Fibroblast of lung (primary cell): ENCODE results near the gene PLK3. TPM values are rescaled to one million over a fixed set of nuclear protein-coding genes. Genes with fewer than 3 reads are reported as not detected.

Source experiments
- DNase-seq, 2 donors: peaks; one replicate each; pipeline versions ENCODE4 v3.0.0 to v3.0.0-alpha.2; 2010; ENCODE audit warnings: low read depth in 2 of 2
- H2AFZ ChIP-seq: 2 replicates; pipeline ENCODE4 v1.5.1; 2012; ENCODE audit warnings: low read length, control low read depth, inconsistent platforms
- H3K27ac ChIP-seq: 2 replicates; pipeline ENCODE4 v1.5.1; 2011; ENCODE audit warnings: low read length, control low read depth; ENCODE audit not compliant: insufficient read depth
- H3K27me3 ChIP-seq: 2 replicates; pipeline ENCODE4 v1.5.1; 2011; ENCODE audit warnings: mild to moderate bottlenecking, low read length; ENCODE audit not compliant: control insufficient read depth, insufficient read depth
- H3K36me3 ChIP-seq: 2 replicates; pipeline ENCODE4 v1.5.1; 2011; ENCODE audit warnings: low read length; ENCODE audit not compliant: control insufficient read depth, insufficient read depth
- H3K4me1 ChIP-seq: 2 replicates; pipeline ENCODE4 v1.5.1; 2011; ENCODE audit warnings: low read length; ENCODE audit not compliant: control insufficient read depth, insufficient read depth; ENCODE audit errors: extremely low read depth
- H3K4me2 ChIP-seq: 2 replicates; pipeline ENCODE4 v1.5.1; 2011; ENCODE audit warnings: low read length, control low read depth; ENCODE audit not compliant: insufficient read depth; ENCODE audit errors: extremely low read depth
- H3K4me3 ChIP-seq, 4 experiments: fragments of 200-600 bp in 1 of 4; sonication (generic) in 1 of 4; replicated peaks in 1 of 4; 2 replicates each; pipeline ENCODE4 v1.5.1; 2011 to 2016; ENCODE audit warnings: low read length in 4 of 4, low read depth in 3 of 4, mild to moderate bottlenecking in 3 of 4, control low read depth in 2 of 4, inconsistent platforms in 1 of 4, mixed read lengths in 1 of 4; ENCODE audit not compliant: insufficient read depth in 1 of 4; ENCODE audit errors: control extremely low read depth in 1 of 4
- H3K79me2 ChIP-seq: 2 replicates; pipeline ENCODE4 v1.5.1; 2012; ENCODE audit warnings: mild to moderate bottlenecking, low read length, inconsistent platforms; ENCODE audit not compliant: control insufficient read depth, insufficient read depth
- H3K9ac ChIP-seq: 2 replicates; pipeline ENCODE4 v1.5.1; 2011; ENCODE audit warnings: mild to moderate bottlenecking, low read length, control low read depth; ENCODE audit not compliant: insufficient read depth
- H3K9me3 ChIP-seq: 2 replicates; pipeline ENCODE4 v1.5.1; 2012; ENCODE audit warnings: low read depth, low read length; ENCODE audit not compliant: control insufficient read depth, insufficient read depth
- H4K20me1 ChIP-seq: 2 replicates; pipeline ENCODE4 v1.5.1; 2011; ENCODE audit warnings: low read length; ENCODE audit not compliant: control insufficient read depth, insufficient read depth; ENCODE audit errors: extremely low read depth
- EZH2 ChIP-seq: IDR thresholded peaks from 2 replicates; pipeline ENCODE4 v1.5.1; 2012; ENCODE audit warnings: low read length, control low read depth, mild to moderate bottlenecking; ENCODE audit errors: missing control alignments
- polyA plus RNA-seq, 2 donors: library from polyadenylated mRNA; depleted of rRNA in 1 of 2; stranded (reverse) in 1 of 2; unstranded in 1 of 2; fragments of >200 nt; gene quantifications; 2 replicates each; pipeline ENCODE4 v1.2.1, GENCODE V29; 2011 to 2012; ENCODE audit warnings: missing spikeins in 1 of 2
- total RNA-seq: library from RNA; depleted of rRNA; stranded (reverse); fragments of >200 nt; gene quantifications from 2 replicates; pipeline ENCODE4 v1.2.1, GENCODE V29; 2014
- TF ChIP-seq, protein P1 (sequence below), 2 donors: IDR thresholded peaks in 1 of 2; conservative IDR thresholded peaks in 1 of 2; 1 replicate in 1 of 2; 2 replicates in 1 of 2; pipeline ENCODE4 v1.5.1; 2011 to 2012; ENCODE audit warnings: low read length in 2 of 2, control low read depth in 1 of 2, inconsistent platforms in 1 of 2, low read depth in 1 of 2, mild to moderate bottlenecking in 1 of 2

The PLK3 gene
- total and polyA plus RNA-seq, 2 donors (not counting 1 experiment from before 2014, with no cell fraction given) = 12.2 to 30.6 TPM

DNA sequence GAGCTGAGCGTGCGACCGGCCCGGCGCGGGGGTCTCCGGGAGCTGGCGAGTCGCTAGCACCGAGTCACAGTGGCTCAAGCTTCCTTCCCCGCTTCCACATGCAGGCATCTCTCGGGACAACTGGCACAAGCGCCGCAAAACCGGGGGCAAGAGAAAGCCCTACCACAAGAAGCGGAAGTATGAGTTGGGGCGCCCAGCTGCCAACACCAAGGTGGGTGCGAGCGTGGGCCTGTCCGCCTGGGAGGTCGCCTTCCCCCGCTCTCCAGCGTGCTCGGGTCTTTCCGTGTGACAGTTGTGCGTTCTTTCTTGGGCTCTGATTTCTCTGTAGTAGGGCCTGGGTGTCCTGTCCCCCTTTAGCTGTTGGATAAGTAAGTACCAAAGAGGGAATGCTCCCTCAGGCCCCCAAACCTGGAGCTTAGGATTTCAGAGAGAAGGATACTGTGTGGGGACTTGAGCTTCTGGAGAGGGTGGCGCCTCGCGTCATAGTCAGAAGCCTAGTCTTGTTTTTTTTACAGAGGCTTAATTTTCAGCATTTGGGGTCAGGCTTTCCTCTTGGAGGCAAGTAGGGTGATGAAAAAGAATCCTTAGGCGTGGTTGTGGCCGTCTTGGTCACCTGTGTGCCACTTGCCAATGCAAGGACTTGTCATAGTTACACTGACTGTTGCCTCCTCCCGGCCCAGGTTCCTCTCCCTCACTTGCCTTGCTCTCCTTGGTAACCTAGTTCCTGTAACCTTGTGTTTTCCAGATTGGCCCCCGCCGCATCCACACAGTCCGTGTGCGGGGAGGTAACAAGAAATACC is 24.0 kb upstream of the PLK3 start:
- no peak for TF ChIP-seq EZH2
- TF ChIP-seq, protein P1, sequence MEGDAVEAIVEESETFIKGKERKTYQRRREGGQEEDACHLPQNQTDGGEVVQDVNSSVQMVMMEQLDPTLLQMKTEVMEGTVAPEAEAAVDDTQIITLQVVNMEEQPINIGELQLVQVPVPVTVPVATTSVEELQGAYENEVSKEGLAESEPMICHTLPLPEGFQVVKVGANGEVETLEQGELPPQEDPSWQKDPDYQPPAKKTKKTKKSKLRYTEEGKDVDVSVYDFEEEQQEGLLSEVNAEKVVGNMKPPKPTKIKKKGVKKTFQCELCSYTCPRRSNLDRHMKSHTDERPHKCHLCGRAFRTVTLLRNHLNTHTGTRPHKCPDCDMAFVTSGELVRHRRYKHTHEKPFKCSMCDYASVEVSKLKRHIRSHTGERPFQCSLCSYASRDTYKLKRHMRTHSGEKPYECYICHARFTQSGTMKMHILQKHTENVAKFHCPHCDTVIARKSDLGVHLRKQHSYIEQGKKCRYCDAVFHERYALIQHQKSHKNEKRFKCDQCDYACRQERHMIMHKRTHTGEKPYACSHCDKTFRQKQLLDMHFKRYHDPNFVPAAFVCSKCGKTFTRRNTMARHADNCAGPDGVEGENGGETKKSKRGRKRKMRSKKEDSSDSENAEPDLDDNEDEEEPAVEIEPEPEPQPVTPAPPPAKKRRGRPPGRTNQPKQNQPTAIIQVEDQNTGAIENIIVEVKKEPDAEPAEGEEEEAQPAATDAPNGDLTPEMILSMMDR (conservative IDR thresholded peaks at IDR 0.05 in 1 of 2, IDR thresholded peaks at IDR 0.05 in 1 of 2; ENCODE audit: low read depth in 1 of 2, low read length in 2 of 2) = no peak
- H3K27me3 ChIP-seq = no peaks in the 10 kb centered on the region
- H3K9me3 ChIP-seq = no peaks in the 10 kb centered on the region
- peak overlapping the region; percentile 61 to 95 (median 76) for H3K4me3 ChIP-seq
- peaks cover 34% of the 10 kb centered on the region for H3K79me2 ChIP-seq
- peak overlapping the region; percentile 80 for H3K4me2 ChIP-seq
- DNase-seq = peak in 1 of 2 donors; percentile 17
- peak overlapping the region; percentile 97 for H3K9ac ChIP-seq
- no peak overlapping the region for H2AFZ ChIP-seq
- peak overlapping the region; percentile 98 for H3K27ac ChIP-seq
- H4K20me1 ChIP-seq = no peaks in the 10 kb centered on the region
- peaks cover 2% of the 10 kb centered on the region for H3K4me1 ChIP-seq
- H3K36me3 ChIP-seq = peaks cover 19% of the 10 kb centered on the region

- peaks cover 34% of the 10 kb centered on the region for H3K79me2 ChIP-seq
- no peaks in the 10 kb centered on the region for H4K20me1 ChIP-seq
- H3K9ac ChIP-seq = peak overlapping the region; percentile 97
- DNase-seq = no peak
- H3K36me3 ChIP-seq = peaks cover 22% of the 10 kb centered on the region
- H3K4me1 ChIP-seq = peaks cover 2% of the 10 kb centered on the region
- H3K4me2 ChIP-seq = peak overlapping the region; percentile 80
- H3K27ac ChIP-seq = peak overlapping the region; percentile 98
- H3K9me3 ChIP-seq = no peaks in the 10 kb centered on the region
- H3K4me3 ChIP-seq = peak overlapping the region; percentile 61 to 95 (median 76)
- no peak for TF ChIP-seq EZH2
- TF ChIP-seq, protein P1 (conservative IDR thresholded peaks at IDR 0.05 in 1 of 2, IDR thresholded peaks at IDR 0.05 in 1 of 2; ENCODE audit: low read depth in 1 of 2, low read length in 2 of 2) = no peak
- H2AFZ ChIP-seq = no peak overlapping the region
- H3K27me3 ChIP-seq = no peaks in the 10 kb centered on the region
Measured at GRCh38 chr1:44776730-44777068, 23.5 kb upstream of the PLK3 start.

GRCh38 chr1:44777547-44777946 is 22.6 kb upstream of the PLK3 start:
- no peak overlapping the region for H2AFZ ChIP-seq
- H3K9ac ChIP-seq = no peak overlapping the region
- H3K4me1 ChIP-seq = peaks cover 2% of the 10 kb centered on the region
- peaks cover 22% of the 10 kb centered on the region for H3K36me3 ChIP-seq
- no peak for DNase-seq
- peak overlapping the region in 3 of 4 experiments; percentile 74 to 95 (median 79) for H3K4me3 ChIP-seq
- peak overlapping the region; percentile 80 for H3K4me2 ChIP-seq
- no peaks in the 10 kb centered on the region for H3K27me3 ChIP-seq
- H3K27ac ChIP-seq = no peak overlapping the region
- H3K9me3 ChIP-seq = no peaks in the 10 kb centered on the region
- H4K20me1 ChIP-seq = no peaks in the 10 kb centered on the region
- peaks cover 34% of the 10 kb centered on the region for H3K79me2 ChIP-seq
- TF ChIP-seq, protein P1 (conservative IDR thresholded peaks at IDR 0.05 in 1 of 2, IDR thresholded peaks at IDR 0.05 in 1 of 2; ENCODE audit: low read depth in 1 of 2, low read length in 2 of 2) = no peak
- no peak for TF ChIP-seq EZH2
